ENCODE data around the gene NOC2L.

Gene NOC2L

DNA sequence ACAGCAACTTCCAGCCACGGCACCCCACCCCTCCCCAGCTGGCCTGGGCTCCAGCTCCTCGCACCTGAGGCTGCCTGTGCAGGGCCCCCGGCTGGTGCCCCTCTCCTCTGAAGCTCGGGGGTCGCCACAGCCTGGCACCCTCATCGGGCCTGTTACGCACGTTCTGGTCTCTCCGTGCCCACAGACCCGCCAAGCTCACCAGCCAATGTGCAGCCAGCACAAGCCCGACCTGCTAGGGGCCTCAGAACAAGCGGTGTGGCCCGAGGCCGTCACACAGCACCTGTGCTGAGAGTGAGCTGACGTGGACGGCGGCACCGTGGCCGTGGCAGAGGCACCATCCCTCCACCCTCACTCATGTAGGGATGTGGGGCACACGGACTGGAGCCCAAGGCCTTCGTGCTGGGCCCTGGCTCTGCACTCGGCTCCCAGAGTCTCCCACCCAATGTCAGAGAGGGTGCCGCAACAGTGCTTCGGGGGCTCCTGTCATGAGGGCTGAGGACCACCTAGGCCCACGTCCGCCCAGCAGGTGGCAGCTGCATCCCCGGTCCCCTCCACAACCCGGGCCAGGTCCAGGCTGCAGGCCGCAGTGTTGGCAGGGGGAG lies 39.7 kb downstream of the NOC2L start:
- DNase-seq (ENCODE audit: extremely low read depth in 1 of 2, low read depth in 1 of 2), result no peak

- DNase-seq (ENCODE audit: extremely low read depth in 1 of 2, low read depth in 1 of 2), result no peak
These were observed 40.2 kb downstream of the NOC2L start for GRCh38 chr1:918843-919242.

GRCh38 chr1:918353-918752 lies 40.7 kb downstream of the NOC2L start:
- no peak for DNase-seq (ENCODE audit: extremely low read depth in 1 of 2, low read depth in 1 of 2)

GRCh38 chr1:917466-918091 lies 41.5 kb downstream of the NOC2L start:
- DNase-seq (ENCODE audit: extremely low read depth in 1 of 2, low read depth in 1 of 2), result no peak

DNA sequence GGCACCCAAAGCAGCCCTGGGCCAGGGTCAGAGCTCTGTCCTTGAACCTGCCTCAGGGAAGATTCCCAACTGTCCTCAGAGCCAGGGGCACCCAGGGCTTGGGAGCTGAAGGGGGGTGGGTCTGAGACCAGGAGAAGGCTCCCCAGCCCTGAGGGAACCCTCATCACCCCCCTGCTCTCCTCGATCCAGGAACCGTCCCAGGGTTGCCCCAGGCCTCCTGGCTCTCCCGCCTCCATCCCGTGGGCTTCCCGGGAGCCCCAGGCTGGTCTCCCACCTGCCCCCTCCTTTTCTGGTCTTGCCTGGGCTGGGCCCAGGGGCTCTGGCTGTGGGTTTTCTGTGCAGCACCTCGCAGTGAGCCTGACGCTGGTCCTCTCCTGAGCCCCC lies 42.0 kb downstream of the NOC2L start:
- DNase-seq (ENCODE audit: extremely low read depth in 1 of 2, low read depth in 1 of 2), result no peak

DNA sequence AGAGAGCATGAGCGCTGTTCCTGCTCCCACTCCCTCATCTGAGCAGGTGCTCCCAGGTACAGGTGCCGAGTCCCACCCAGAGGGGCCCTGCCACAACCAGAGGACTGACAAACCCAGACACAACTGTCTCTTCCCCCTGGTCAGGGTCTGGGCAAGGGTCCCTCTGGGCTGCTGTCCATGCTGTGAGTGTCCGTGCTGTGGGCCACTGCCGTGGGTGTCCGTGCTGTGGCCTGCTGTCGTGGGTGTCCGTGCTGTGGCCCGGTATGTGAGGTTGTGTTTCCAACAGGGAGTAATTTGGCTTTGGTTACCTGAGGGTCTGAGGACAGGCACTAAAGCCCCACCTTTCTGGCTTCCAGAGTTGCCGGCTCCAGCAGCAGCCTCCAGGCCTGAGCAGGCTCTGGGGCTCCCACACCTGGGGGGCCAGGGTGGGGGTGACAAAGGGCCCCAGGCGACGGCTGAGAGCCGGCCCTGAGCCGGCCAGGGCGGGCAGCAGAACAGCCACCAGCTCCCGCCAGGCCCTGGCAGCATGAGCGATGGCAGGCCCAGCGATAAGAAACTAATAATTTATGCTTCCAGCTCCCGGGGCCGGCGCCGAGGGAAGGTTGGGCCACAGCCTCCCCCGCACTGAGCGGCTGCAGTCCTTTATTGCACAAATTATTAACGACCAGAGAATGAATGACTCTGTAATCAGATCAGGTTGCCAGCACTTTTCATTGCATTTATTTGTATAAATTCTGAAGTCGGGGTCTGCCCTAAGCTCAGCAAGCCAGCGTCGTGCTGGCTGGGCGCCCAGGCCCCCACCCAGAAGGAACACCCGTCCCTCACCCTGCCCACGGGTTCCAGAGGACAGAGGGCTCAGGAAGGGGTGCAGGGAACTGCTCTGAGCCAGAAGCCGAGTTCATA lies 42.6 kb downstream of the NOC2L start:
- no peak for DNase-seq (ENCODE audit: extremely low read depth in 1 of 2, low read depth in 1 of 2)

DNA sequence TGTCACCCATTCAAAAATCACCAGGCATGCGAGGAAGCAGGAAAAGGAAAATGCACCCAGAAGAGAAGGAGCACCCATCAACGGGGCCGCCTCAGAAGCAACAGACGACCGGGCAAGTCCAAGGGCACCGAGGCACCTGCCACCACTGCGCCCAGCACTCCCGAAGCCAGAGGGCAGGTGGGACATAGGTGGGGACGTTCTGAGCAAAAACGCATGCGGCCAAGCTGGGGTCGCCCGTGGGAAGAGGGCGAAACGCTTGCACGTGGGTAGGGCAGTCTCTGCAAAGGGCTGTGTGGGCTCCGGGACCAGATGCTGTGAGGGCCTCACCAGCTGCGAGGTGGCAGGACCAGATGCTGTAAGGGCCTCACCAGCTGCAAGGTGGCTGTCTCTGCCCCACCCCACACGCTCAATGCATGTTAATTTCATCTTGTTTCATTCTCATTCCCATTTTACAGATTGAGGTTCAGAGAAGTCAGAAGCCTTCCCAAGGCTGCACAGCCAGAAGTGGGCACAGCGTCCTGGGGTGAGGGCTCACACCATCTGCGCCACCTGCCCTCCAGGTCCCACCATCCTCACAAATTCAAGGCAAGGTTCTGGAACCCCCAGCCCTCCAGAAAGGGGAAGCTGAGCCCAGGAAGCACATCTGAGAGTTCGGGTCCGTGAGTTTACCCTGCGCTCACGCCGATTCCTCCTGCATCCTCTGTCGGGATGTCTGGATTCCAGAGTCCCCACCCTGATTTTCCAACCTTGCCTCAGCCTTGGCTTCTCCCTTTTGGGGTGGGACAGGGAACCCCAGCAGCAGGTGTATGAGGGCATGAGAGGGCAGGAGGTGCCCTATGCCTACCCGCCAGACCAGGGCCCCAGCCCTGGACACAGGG lies 43.5 kb downstream of the NOC2L start:
- DNase-seq (ENCODE audit: extremely low read depth in 1 of 2, low read depth in 1 of 2), result no peak

DNA sequence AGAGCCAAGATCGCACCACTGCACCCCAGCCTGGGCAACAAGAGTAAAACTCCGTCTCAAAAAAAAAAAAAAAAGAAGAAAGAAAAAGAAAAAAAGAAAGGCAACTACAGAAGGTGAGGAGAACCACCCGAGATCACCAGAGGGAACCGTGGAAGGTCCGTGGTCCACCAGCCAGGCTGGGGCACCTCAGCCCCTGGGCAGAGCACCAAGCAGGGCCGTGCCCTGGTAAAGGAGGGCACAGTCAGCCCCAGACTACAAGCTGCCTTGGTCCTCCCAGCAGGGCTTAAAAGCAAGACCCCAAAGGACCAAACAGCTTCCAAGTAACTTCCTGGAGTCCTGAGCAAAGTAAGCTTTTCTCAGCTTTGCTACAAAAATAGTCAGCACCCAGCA lies 44.2 kb downstream of the NOC2L start:
- DNase-seq (ENCODE audit: extremely low read depth in 1 of 2, low read depth in 1 of 2), result no peak

DNA sequence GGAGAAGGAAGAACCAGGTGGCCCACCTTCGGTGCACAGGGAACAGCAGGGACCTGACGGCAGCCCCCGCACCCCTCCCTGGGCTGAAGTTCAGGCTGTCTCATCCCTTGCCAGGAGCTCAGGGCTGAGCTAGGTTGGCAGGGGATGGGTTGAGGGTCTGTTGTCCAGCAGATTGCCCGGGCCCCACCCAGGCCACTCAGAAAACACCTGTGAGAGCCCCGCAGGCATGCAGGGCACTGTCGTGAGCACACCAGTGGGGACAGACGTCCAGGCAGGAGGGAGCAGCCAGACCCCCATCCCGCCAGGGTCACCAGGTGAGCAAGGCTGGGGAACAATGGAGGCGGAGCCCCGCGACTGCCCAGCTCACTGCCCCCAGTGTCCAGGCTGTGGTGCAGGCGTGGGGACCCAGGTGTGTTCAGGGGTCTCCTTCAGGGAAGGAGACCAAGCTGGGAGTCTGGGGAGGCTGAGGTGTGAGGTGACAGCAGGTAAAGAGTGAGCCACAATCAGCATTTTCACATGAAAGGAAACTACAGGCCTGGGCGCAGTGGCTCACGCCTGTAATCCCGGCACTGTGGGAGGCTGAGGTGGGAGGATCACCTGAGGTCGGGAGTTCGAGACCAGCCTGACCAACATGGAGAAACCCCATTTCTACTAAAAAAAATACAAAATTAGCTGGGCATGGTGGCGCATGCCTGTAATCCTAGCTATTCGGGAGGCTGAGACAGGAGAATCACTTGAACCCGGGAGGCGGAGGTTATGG lies 44.7 kb downstream of the NOC2L start:
- no peak for DNase-seq (ENCODE audit: extremely low read depth in 1 of 2, low read depth in 1 of 2)

- no peak for DNase-seq (ENCODE audit: extremely low read depth in 1 of 2, low read depth in 1 of 2)
These were observed 45.4 kb downstream of the NOC2L start for GRCh38 chr1:913491-914130.

DNA sequence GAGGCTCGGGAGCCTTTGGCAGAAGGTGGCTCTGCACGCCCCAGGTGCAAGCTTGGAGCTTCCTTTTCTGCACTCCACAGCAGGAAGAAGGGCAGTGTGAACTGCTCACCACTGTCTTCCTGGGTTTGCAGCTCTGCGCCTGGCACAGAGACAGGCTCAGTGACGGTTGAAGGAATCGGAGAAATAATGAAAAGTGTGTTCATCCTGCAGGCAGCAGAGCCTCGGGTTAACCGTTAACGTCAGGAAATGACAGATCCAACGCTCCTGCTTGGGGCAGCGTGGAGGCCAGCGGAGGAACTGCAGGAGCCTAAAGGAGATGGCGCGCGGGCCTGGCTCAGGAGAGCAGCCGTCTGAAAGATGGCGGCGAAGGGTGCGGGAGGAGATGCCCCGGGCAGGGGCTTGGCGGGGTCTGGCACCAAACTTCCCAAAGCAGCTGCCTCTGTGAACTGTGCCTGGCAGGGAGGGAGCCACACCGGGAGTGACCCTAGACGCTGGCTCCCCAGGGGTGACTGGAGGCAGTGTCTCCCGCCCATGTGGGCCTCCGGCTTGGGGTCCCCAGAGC lies 46.2 kb downstream of the NOC2L start:
- no peak for DNase-seq (ENCODE audit: extremely low read depth in 1 of 2, low read depth in 1 of 2)

DNA sequence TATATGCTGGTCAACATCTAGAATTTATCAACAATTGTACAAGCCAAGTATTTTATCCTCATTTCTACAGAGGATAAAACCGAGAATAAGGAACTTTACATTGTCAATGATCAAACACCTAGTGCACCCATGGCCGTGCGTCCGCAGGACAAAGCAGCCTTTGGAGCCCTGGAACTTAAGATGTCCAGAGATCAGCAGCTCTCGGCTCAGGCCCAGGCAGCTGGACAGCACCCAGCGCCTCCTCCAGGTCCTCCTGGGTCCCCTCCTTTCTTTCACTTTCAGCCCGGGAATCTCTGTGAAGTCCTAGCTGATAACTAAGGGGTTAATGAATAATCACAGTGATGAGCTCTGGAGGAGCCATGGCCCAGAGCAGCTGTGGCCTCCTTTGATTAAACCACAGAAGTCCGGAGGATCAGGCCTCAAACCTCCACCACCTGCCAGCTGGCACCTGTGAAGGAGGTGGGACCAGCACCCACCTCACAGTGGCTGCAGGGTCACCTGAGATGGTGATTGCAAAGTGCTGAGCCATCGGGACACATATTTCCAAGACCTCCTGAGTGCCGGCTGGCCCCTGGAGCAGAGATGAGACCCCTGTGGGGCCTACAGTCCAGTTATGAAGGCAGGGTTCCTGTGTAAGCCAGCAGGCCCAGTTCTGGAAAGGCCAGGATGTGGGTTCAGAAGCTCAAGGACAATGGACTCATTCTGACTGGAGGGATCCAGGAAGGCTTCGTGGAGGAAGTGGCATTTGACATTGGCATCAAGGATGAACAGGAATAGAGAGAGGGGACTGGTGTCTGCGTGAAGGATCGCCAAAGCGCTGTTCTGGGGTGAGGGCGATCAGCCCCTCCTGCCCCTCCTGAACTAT lies 46.9 kb downstream of the NOC2L start:
- DNase-seq (ENCODE audit: extremely low read depth in 1 of 2, low read depth in 1 of 2), result no peak

DNA sequence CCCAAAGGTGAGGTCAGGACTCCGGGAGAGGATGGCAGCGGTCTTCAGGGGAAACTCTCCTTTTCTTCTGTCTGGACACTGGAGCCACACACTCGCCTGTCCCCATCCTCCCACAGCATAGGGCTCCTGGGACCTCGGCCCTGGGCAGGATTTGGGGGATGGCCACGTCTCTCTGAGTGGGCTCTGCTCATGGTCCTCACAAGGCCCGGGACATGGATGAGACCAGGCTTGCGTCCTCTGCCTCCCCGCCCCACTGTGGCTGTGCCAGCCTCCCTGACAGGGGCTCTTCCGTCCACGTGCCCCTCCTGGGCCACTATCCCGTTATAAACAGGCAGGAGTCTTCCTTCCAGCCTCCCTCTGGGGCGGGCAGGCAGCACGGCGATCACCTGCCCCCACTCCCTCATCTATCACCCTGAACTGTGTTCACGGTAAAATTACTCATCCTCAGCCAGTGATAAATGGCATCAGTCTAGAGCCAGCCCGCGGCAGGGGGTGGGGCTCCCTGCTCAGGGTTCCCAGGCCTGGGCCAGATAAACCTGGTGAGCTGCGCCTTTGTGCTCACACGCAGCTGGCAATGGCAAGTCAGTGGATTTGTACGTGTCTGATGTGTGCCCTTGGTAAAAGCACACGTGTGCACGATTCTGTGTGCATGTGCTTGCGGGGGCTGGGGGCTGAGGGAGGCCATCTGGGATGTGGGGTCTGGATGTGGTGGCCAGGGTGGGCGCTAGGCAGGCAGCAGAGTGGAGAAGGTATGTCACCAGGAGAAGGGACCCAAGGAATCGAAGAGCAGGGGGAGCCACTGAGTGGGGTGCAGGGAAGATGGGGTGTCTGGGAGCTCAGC lies 48.0 kb downstream of the NOC2L start:
- no peak for DNase-seq (ENCODE audit: extremely low read depth in 1 of 2, low read depth in 1 of 2)

DNA sequence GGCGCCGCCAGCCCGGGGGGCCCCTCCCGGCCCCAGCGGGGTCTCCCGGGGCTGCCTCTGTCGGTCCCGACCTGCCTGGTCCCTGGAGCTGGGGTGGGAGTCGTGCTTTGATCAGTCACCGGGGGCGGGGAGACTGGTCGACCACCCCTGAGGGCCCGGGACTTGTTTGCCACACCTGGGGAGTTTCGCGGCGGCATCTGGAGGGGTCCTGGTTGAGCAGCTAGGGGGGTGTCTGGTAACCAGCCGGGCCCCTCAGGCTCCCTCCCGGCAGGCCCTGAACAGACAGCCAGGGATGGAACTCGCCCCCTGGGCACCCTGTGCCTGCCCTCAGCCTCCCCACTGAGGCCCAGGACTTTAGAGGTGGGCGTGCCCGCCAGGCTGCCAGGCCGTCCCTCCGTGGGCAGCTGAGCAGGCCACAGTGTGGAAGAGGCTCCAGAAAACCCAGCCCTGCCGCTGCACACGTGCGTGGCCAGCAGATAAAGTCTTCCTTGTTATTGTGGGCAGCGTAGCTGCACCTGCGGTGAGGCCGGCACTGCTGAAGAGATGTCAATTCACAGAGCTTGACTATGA lies 48.7 kb downstream of the NOC2L start:
- no peak for DNase-seq (ENCODE audit: extremely low read depth in 1 of 2, low read depth in 1 of 2)

- DNase-seq (ENCODE audit: extremely low read depth in 1 of 2, low read depth in 1 of 2), result no peak
These were observed 49.2 kb downstream of the NOC2L start for GRCh38 chr1:909861-910310.

DNA sequence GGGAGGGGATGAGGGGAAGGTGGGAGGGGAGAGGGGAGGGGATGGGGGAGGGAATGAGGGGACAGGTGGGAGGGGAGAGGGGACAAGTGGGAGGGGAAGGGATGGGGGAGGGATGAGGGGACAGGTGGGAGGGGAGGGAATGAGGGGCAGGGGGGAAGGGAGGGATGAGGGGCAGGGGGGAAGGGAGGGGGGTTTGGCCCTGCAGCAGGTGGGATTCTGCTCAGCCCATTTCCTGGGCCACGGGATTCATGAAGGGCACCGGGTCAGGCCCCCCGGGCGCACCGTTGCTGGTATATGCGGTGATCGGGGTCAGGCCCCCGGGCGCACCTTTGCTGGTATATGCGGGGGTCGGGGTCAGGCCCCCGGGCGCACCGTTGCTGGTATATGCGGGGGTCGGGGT lies 50.4 kb downstream of the NOC2L start:
- DNase-seq (ENCODE audit: extremely low read depth in 1 of 2, low read depth in 1 of 2), result no peak

Measured in activated CD8-positive, alpha-beta memory T cell treated with anti-CD3 and anti-CD28 coated beads for 1 hour (primary cell).